K562 (cell line): ENCODE measurements around the gene BBLN. TPM values are rescaled to one million over a fixed set of nuclear protein-coding genes. Genes with fewer than 3 reads are reported as not detected.
A peak's percentile ranks its signal among the peaks of the same experiment; 100 is the strongest.

Experiments
- BACH1 ChIP-seq: fragments of 200-800 bp; sonication (Bioruptor generic); IDR thresholded peaks from 2 replicates; pipeline ENCODE4 v1.6.1; 2016; ENCODE audit warnings: missing genetic modification characterization, missing compliant biosample characterization
- BCL6 ChIP-seq: fragments of 250-450 bp; sonication (Bioruptor Pico); IDR thresholded peaks from 2 replicates; pipeline ENCODE4 v1.4.0; 2020
- EGR1 ChIP-seq: fragments of 450-650 bp; conservative IDR thresholded peaks from 2 replicates; pipeline ENCODE4 v1.6.1; 2017; ENCODE audit warnings: mild to moderate bottlenecking
- FOXP4 ChIP-seq: sonication (generic); formaldehyde crosslinking; IDR thresholded peaks from 2 replicates; pipeline ENCODE4 v1.8.0; 2022; ENCODE audit warnings: mild to moderate bottlenecking, missing genetic modification reagents, borderline replicate concordance
- MTA3 ChIP-seq: fragments of 450-650 bp; formaldehyde crosslinking; IDR thresholded peaks from 2 replicates; pipeline ENCODE4 v1.6.1; 2017; ENCODE audit warnings: mild to moderate bottlenecking, borderline replicate concordance
- MYC ChIP-seq, 2 experiments: fragments of 250-450 bp in 1 of 2; sonication (Bioruptor Pico) in 1 of 2; IDR thresholded peaks; 2 replicates each; pipeline versions ENCODE4 v1.5.1 to v1.6.1; 2012 to 2021; ENCODE audit warnings: low read depth in 2 of 2, borderline replicate concordance in 1 of 2, improper control_type of control experiment in 1 of 2, low read length in 1 of 2, mild to moderate bottlenecking in 1 of 2, moderate library complexity in 1 of 2
- NR2C1 ChIP-seq, 2 experiments: fragments of 450-650 bp; IDR thresholded peaks; 2 replicates each; pipeline ENCODE4 v1.6.1; 2017; ENCODE audit warnings: mild to moderate bottlenecking in 2 of 2, antibody characterized with exemption in 1 of 2, inconsistent platforms in 1 of 2, missing compliant biosample characterization in 1 of 2, missing genetic modification characterization in 1 of 2
- SRF ChIP-seq, 2 experiments: fragments of 250-450, 450-650 bp in 1 of 2; sonication (Bioruptor Pico) in 1 of 2; sonication (generic) in 1 of 2; formaldehyde crosslinking; IDR thresholded peaks; 2 replicates each; pipeline versions ENCODE4 v1.5.0 to v1.5.1; 2020 to 2022; ENCODE audit warnings: mild to moderate bottlenecking in 1 of 2, missing genetic modification reagents in 1 of 2
- TBP ChIP-seq: optimal IDR thresholded peaks from 2 replicates; pipeline ENCODE3; 2011; ENCODE audit warnings: low read depth, low read length, improper control_type of control experiment
- TCF3 ChIP-seq: sonication (generic); formaldehyde crosslinking; IDR thresholded peaks from 2 replicates; pipeline ENCODE4 v1.4.0; 2020; ENCODE audit warnings: mild to moderate bottlenecking, missing genetic modification reagents
- ZNF143 ChIP-seq: sonication (generic); formaldehyde crosslinking; IDR thresholded peaks from 2 replicates; pipeline ENCODE4 v1.9.0; 2022; ENCODE audit warnings: mild to moderate bottlenecking, missing genetic modification reagents
- ZZZ3 ChIP-seq: fragments of 450-650 bp; IDR thresholded peaks from 2 replicates; pipeline ENCODE4 v1.6.1; 2016; ENCODE audit warnings: antibody characterized with exemption, mild to moderate bottlenecking, moderate library complexity
- polyA plus RNA-seq, 8 experiments: library from polyadenylated mRNA; depleted of rRNA in 4 of 8; stranded (reverse) in 5 of 8; unstranded in 3 of 8; fragments of >200 nt; fragmentation: Nextera tagmentation in 2 of 8; fragmentation: Illumina TruSeq in 1 of 8; extraction: Ambion mirVana in 2 of 8; extraction: Trizol in 1 of 8; gene quantifications; 2 replicates each; pipeline versions ENCODE4 v1.2.1 to v1.2.3, GENCODE V29; 2011 to 2014; ENCODE audit warnings: inconsistent platforms in 1 of 8, missing spikeins in 1 of 8
- total RNA-seq, 7 experiments: library from RNA; depleted of rRNA in 6 of 7; stranded (reverse); fragments of >200 nt in 6 of 7; fragmentation: Illumina TruSeq in 2 of 7; extraction: Trizol in 2 of 7; gene quantifications; 2 replicates each; pipeline versions ENCODE4 v1.2.1 to v1.2.3, GENCODE V29; 2011 to 2021; ENCODE audit warnings: low replicate concordance in 1 of 7
- TF ChIP-seq, protein P1 (sequence below): sonication (generic); formaldehyde crosslinking; IDR thresholded peaks from 2 replicates; pipeline ENCODE4 v1.4.0; 2020; ENCODE audit warnings: mild to moderate bottlenecking, missing genetic modification reagents
- TF ChIP-seq, protein P2 (sequence below), 2 experiments: fragments of 450-650 bp; IDR thresholded peaks; 2 replicates each; pipeline ENCODE4 v1.6.1; 2016
- TF ChIP-seq, protein P3 (sequence below): fragments of 450-650 bp; IDR thresholded peaks from 2 replicates; pipeline ENCODE4 v1.6.1; 2017; ENCODE audit warnings: antibody characterized with exemption, mild to moderate bottlenecking

The BBLN gene
- total and polyA plus RNA-seq, 9 of the 15 experiments (the other 6 are each of a cell fraction or from before 2014, with no cell fraction given) = 4.2 to 331 (median 87.1) TPM

- TF ChIP-seq, protein P1, sequence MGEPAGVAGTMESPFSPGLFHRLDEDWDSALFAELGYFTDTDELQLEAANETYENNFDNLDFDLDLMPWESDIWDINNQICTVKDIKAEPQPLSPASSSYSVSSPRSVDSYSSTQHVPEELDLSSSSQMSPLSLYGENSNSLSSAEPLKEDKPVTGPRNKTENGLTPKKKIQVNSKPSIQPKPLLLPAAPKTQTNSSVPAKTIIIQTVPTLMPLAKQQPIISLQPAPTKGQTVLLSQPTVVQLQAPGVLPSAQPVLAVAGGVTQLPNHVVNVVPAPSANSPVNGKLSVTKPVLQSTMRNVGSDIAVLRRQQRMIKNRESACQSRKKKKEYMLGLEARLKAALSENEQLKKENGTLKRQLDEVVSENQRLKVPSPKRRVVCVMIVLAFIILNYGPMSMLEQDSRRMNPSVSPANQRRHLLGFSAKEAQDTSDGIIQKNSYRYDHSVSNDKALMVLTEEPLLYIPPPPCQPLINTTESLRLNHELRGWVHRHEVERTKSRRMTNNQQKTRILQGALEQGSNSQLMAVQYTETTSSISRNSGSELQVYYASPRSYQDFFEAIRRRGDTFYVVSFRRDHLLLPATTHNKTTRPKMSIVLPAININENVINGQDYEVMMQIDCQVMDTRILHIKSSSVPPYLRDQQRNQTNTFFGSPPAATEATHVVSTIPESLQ = 0 out of 2 replicates have a peak, but pooled peaks have one; percentile 28
- TF ChIP-seq, protein P2, sequence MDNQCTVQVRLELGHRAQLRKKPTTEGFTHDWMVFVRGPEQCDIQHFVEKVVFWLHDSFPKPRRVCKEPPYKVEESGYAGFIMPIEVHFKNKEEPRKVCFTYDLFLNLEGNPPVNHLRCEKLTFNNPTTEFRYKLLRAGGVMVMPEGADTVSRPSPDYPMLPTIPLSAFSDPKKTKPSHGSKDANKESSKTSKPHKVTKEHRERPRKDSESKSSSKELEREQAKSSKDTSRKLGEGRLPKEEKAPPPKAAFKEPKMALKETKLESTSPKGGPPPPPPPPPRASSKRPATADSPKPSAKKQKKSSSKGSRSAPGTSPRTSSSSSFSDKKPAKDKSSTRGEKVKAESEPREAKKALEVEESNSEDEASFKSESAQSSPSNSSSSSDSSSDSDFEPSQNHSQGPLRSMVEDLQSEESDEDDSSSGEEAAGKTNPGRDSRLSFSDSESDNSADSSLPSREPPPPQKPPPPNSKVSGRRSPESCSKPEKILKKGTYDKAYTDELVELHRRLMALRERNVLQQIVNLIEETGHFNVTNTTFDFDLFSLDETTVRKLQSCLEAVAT (IDR thresholded peaks at IDR 0.05) = no peak
- TF ChIP-seq EGR1 = no peak
- TF ChIP-seq ZNF143 (CRISPR knock-in tag) = 0 out of 2 replicates have a peak, but pooled peaks have one; percentile 42
- TF ChIP-seq SRF (CRISPR knock-in tag; IDR thresholded peaks at IDR 0.05) = peak in 1 of 2 experiments; percentile 36; a peak in 1 of 4 replicates
- TF ChIP-seq BACH1 = no peak
- TF ChIP-seq TBP = peak; percentile 19
- TF ChIP-seq BCL6 (CRISPR knock-in tag) = no peak
- peak; percentile 19; the same call in 1 of the 2 replicates for TF ChIP-seq TCF3 (CRISPR knock-in tag)
- TF ChIP-seq NR2C1 (IDR thresholded peaks at IDR 0.05) = peak; percentile 19; the same call in 1 of the 2 replicates
- TF ChIP-seq NR2C1 (tag; IDR thresholded peaks at IDR 0.05) = no peak
- TF ChIP-seq MTA3 = no peak; the same call in 1 of the 2 replicates
- TF ChIP-seq FOXP4 (CRISPR knock-in tag) = no peak
- no peak for TF ChIP-seq ZZZ3
- TF ChIP-seq MYC (IDR thresholded peaks at IDR 0.05; ENCODE audit: low read depth, low read length) = 0 out of 2 replicates have a peak, but pooled peaks have one; percentile 21
- TF ChIP-seq MYC (CRISPR knock-in tag; IDR thresholded peaks at IDR 0.05; ENCODE audit: borderline replicate concordance, low read depth) = no peak
- TF ChIP-seq, protein P3, sequence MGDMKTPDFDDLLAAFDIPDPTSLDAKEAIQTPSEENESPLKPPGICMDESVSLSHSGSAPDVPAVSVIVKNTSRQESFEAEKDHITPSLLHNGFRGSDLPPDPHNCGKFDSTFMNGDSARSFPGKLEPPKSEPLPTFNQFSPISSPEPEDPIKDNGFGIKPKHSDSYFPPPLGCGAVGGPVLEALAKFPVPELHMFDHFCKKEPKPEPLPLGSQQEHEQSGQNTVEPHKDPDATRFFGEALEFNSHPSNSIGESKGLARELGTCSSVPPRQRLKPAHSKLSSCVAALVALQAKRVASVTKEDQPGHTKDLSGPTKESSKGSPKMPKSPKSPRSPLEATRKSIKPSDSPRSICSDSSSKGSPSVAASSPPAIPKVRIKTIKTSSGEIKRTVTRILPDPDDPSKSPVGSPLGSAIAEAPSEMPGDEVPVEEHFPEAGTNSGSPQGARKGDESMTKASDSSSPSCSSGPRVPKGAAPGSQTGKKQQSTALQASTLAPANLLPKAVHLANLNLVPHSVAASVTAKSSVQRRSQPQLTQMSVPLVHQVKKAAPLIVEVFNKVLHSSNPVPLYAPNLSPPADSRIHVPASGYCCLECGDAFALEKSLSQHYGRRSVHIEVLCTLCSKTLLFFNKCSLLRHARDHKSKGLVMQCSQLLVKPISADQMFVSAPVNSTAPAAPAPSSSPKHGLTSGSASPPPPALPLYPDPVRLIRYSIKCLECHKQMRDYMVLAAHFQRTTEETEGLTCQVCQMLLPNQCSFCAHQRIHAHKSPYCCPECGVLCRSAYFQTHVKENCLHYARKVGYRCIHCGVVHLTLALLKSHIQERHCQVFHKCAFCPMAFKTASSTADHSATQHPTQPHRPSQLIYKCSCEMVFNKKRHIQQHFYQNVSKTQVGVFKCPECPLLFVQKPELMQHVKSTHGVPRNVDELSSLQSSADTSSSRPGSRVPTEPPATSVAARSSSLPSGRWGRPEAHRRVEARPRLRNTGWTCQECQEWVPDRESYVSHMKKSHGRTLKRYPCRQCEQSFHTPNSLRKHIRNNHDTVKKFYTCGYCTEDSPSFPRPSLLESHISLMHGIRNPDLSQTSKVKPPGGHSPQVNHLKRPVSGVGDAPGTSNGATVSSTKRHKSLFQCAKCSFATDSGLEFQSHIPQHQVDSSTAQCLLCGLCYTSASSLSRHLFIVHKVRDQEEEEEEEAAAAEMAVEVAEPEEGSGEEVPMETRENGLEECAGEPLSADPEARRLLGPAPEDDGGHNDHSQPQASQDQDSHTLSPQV = 0 out of 2 replicates have a peak, but pooled peaks have one; percentile 41
These were observed 35.0 kb upstream of the BBLN start (continued) for GRCh38 chr9:128124873-128125579.
